HepG2 (cell line): Measurements from ENCODE around the gene CYP4F12. TPM values are rescaled to one million over a fixed set of nuclear protein-coding genes. Genes with fewer than 3 reads are reported as not detected.

Experiments
- AGO2 ChIP-seq: fragments of 200-400 bp; formaldehyde crosslinking; optimal IDR thresholded peaks from 2 replicates; pipeline ENCODE3; 2017; ENCODE audit warnings: mild to moderate bottlenecking, low read depth, low read length, moderate library complexity
- FOXO1 ChIP-seq: sonication (generic); formaldehyde crosslinking; IDR thresholded peaks from 2 replicates; pipeline ENCODE4 v1.4.0; 2020; ENCODE audit warnings: missing genetic modification reagents
- GATAD2A ChIP-seq: IDR thresholded peaks from 2 replicates; pipeline ENCODE4 v1.6.1; 2016
- PHF5A ChIP-seq: IDR thresholded peaks from one replicate; pipeline ENCODE4 v1.6.1; 2018; ENCODE audit warnings: low read depth, missing genetic modification reagents; ENCODE audit not compliant: unreplicated experiment
- PRMT3 ChIP-seq: sonication (generic); formaldehyde crosslinking; IDR thresholded peaks from 2 replicates; pipeline ENCODE4 v1.8.1; 2022; ENCODE audit warnings: low read depth, mild to moderate bottlenecking, moderate library complexity, missing genetic modification reagents, borderline replicate concordance
- RFX3 ChIP-seq: IDR thresholded peaks from 2 replicates; pipeline ENCODE4 v1.6.1; 2016; ENCODE audit warnings: missing biosample characterization, missing genetic modification reagents
- SAP130 ChIP-seq: IDR thresholded peaks from 2 replicates; pipeline ENCODE4 v1.6.1; 2016; ENCODE audit warnings: low read depth
- SIN3A ChIP-seq: IDR thresholded peaks from 2 replicates; pipeline ENCODE4 v1.6.1; 2011; ENCODE audit warnings: low read depth, mild to moderate bottlenecking, control low read depth, low read length, borderline replicate concordance
- SRY ChIP-seq: sonication (generic); formaldehyde crosslinking; IDR thresholded peaks from 2 replicates; pipeline ENCODE4 v1.8.0; 2022; ENCODE audit warnings: mild to moderate bottlenecking, missing genetic modification reagents
- ZNF547 ChIP-seq: sonication (generic); formaldehyde crosslinking; IDR thresholded peaks from 2 replicates; pipeline ENCODE4 v1.5.1; 2020; ENCODE audit warnings: mild to moderate bottlenecking, missing genetic modification reagents
- ZNF557 ChIP-seq: sonication (generic); formaldehyde crosslinking; IDR thresholded peaks from 2 replicates; pipeline ENCODE4 v1.4.0; 2020; ENCODE audit warnings: missing genetic modification reagents
- ZNF775 ChIP-seq: sonication (generic); formaldehyde crosslinking; IDR thresholded peaks from 2 replicates; pipeline ENCODE4 v1.4.0; 2020; ENCODE audit warnings: missing genetic modification reagents, mild to moderate bottlenecking, moderate library complexity, borderline replicate concordance
- polyA plus RNA-seq, 8 experiments: library from polyadenylated mRNA; depleted of rRNA in 3 of 8; stranded (reverse) in 7 of 8; unstranded in 1 of 8; fragments of >200 nt; fragmentation: Illumina TruSeq in 4 of 8; extraction: Trizol in 4 of 8; gene quantifications; 2 replicates each; pipeline versions ENCODE4 v1.2.1 to v1.2.3, GENCODE V29; 2011 to 2016; ENCODE audit warnings: low read depth in 4 of 8, missing spikeins in 1 of 8, mixed read lengths in 1 of 8; ENCODE audit not compliant: insufficient read depth in 1 of 8
- total RNA-seq, 5 experiments: library from RNA; depleted of rRNA; stranded (reverse); fragments of >200 nt; fragmentation: Illumina TruSeq; extraction: Trizol; gene quantifications; 2 replicates each; pipeline ENCODE4 v1.2.3, GENCODE V29; 2016; ENCODE audit warnings: low read depth in 1 of 5
- TF ChIP-seq, protein P1 (sequence below): sonication (generic); formaldehyde crosslinking; IDR thresholded peaks from 2 replicates; pipeline ENCODE4 v1.8.1; 2023; ENCODE audit warnings: missing genetic modification reagents, inconsistent platforms, borderline replicate concordance
- TF ChIP-seq, protein P2 (sequence below): sonication (generic); formaldehyde crosslinking; IDR thresholded peaks from 2 replicates; pipeline ENCODE4 v1.4.0; 2020; ENCODE audit warnings: low read depth, mild to moderate bottlenecking, missing genetic modification reagents
- TF ChIP-seq, protein P3 (sequence below): sonication (generic); formaldehyde crosslinking; IDR thresholded peaks from 2 replicates; pipeline ENCODE4 v1.5.0; 2020; ENCODE audit warnings: missing genetic modification reagents, mild to moderate bottlenecking, borderline replicate concordance
- TF ChIP-seq, protein P4 (sequence below): sonication (generic); formaldehyde crosslinking; IDR thresholded peaks from 2 replicates; pipeline ENCODE4 v1.4.0; 2020; ENCODE audit warnings: mild to moderate bottlenecking, missing genetic modification reagents
- TF ChIP-seq, protein P5 (sequence below): sonication (generic); formaldehyde crosslinking; IDR thresholded peaks from 2 replicates; pipeline ENCODE4 v1.5.0; 2020; ENCODE audit warnings: mild to moderate bottlenecking, missing genetic modification reagents
- TF ChIP-seq, protein P6 (sequence below): sonication (generic); formaldehyde crosslinking; IDR thresholded peaks from 2 replicates; pipeline ENCODE4 v1.5.0; 2020; ENCODE audit warnings: mild to moderate bottlenecking, missing genetic modification reagents
- TF ChIP-seq, protein P7 (sequence below): sonication (generic); formaldehyde crosslinking; IDR thresholded peaks from 2 replicates; pipeline ENCODE4 v1.5.1; 2020; ENCODE audit warnings: missing genetic modification reagents, mild to moderate bottlenecking, borderline replicate concordance
- TF ChIP-seq, protein P8 (sequence below): sonication (generic); formaldehyde crosslinking; IDR thresholded peaks from 2 replicates; pipeline ENCODE4 v1.8.0; 2022; ENCODE audit warnings: mild to moderate bottlenecking, missing genetic modification reagents, moderate library complexity

CYP4F12 gene
- total and polyA plus RNA-seq, 2 of the 13 experiments (the other 11 are each of a cell fraction or from before 2014, with no cell fraction given) = 29.9 to 30.8 TPM

DNA sequence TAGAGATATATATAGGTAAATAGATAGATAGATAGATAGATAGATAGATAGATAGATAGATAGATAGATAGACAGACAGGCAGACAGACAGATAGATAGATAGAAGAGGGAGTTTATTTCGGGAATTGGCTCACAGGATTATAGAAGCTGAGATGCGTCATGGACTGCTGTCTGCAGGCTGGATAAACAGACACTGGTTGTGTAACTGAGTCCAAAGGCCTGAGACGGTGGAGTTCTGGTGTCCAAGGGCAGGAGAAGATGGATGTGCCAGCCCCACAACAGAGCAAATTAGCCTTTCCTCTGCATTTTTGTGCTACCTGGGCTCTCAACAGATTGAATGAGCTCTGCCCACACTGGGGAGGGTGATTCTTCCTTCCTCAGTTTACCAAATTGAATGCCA, 29.5 kb upstream of the CYP4F12 start (continued):
- TF ChIP-seq FOXO1 = peak; percentile 91
- TF ChIP-seq, protein P1, sequence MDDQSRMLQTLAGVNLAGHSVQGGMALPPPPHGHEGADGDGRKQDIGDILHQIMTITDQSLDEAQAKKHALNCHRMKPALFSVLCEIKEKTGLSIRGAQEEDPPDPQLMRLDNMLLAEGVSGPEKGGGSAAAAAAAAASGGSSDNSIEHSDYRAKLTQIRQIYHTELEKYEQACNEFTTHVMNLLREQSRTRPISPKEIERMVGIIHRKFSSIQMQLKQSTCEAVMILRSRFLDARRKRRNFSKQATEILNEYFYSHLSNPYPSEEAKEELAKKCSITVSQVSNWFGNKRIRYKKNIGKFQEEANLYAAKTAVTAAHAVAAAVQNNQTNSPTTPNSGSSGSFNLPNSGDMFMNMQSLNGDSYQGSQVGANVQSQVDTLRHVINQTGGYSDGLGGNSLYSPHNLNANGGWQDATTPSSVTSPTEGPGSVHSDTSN (CRISPR knock-in tag) = no peak
- TF ChIP-seq, protein P2, sequence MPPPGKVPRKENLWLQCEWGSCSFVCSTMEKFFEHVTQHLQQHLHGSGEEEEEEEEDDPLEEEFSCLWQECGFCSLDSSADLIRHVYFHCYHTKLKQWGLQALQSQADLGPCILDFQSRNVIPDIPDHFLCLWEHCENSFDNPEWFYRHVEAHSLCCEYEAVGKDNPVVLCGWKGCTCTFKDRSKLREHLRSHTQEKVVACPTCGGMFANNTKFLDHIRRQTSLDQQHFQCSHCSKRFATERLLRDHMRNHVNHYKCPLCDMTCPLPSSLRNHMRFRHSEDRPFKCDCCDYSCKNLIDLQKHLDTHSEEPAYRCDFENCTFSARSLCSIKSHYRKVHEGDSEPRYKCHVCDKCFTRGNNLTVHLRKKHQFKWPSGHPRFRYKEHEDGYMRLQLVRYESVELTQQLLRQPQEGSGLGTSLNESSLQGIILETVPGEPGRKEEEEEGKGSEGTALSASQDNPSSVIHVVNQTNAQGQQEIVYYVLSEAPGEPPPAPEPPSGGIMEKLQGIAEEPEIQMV (CRISPR knock-in tag) = no peak
- peak; percentile 70 for TF ChIP-seq GATAD2A
- no peak for TF ChIP-seq ZNF557
- TF ChIP-seq PRMT3 (CRISPR knock-in tag) = no peak
- TF ChIP-seq, protein P3, sequence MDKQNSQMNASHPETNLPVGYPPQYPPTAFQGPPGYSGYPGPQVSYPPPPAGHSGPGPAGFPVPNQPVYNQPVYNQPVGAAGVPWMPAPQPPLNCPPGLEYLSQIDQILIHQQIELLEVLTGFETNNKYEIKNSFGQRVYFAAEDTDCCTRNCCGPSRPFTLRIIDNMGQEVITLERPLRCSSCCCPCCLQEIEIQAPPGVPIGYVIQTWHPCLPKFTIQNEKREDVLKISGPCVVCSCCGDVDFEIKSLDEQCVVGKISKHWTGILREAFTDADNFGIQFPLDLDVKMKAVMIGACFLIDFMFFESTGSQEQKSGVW (CRISPR knock-in tag) = no peak
- TF ChIP-seq SAP130 (CRISPR knock-in tag) = peak; percentile 62; the same call in 1 of the 2 replicates
- no peak for TF ChIP-seq SIN3A
- TF ChIP-seq, protein P4, sequence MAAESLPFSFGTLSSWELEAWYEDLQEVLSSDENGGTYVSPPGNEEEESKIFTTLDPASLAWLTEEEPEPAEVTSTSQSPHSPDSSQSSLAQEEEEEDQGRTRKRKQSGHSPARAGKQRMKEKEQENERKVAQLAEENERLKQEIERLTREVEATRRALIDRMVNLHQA (CRISPR knock-in tag) = no peak
- TF ChIP-seq ZNF775 (CRISPR knock-in tag) = no peak
- TF ChIP-seq, protein P5, sequence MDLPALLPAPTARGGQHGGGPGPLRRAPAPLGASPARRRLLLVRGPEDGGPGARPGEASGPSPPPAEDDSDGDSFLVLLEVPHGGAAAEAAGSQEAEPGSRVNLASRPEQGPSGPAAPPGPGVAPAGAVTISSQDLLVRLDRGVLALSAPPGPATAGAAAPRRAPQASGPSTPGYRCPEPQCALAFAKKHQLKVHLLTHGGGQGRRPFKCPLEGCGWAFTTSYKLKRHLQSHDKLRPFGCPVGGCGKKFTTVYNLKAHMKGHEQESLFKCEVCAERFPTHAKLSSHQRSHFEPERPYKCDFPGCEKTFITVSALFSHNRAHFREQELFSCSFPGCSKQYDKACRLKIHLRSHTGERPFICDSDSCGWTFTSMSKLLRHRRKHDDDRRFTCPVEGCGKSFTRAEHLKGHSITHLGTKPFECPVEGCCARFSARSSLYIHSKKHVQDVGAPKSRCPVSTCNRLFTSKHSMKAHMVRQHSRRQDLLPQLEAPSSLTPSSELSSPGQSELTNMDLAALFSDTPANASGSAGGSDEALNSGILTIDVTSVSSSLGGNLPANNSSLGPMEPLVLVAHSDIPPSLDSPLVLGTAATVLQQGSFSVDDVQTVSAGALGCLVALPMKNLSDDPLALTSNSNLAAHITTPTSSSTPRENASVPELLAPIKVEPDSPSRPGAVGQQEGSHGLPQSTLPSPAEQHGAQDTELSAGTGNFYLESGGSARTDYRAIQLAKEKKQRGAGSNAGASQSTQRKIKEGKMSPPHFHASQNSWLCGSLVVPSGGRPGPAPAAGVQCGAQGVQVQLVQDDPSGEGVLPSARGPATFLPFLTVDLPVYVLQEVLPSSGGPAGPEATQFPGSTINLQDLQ (CRISPR knock-in tag) = no peak
- TF ChIP-seq, protein P6, sequence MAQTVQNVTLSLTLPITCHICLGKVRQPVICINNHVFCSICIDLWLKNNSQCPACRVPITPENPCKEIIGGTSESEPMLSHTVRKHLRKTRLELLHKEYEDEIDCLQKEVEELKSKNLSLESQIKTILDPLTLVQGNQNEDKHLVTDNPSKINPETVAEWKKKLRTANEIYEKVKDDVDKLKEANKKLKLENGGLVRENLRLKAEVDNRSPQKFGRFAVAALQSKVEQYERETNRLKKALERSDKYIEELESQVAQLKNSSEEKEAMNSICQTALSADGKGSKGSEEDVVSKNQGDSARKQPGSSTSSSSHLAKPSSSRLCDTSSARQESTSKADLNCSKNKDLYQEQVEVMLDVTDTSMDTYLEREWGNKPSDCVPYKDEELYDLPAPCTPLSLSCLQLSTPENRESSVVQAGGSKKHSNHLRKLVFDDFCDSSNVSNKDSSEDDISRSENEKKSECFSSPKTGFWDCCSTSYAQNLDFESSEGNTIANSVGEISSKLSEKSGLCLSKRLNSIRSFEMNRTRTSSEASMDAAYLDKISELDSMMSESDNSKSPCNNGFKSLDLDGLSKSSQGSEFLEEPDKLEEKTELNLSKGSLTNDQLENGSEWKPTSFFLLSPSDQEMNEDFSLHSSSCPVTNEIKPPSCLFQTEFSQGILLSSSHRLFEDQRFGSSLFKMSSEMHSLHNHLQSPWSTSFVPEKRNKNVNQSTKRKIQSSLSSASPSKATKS = no peak
- TF ChIP-seq, protein P7, sequence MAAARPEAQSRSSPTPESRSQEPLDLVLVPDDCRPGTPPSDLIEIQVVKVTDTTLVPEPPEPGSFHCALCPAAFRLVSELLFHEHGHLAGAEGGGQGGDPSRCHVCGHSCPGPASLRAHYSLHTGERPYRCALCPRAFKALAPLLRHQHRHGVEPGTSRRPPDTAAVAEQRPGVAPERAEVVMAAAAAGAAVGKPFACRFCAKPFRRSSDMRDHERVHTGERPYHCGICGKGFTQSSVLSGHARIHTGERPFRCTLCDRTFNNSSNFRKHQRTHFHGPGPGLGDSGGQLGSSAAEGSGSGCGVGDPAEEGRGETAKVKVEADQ (CRISPR knock-in tag) = no peak
- TF ChIP-seq AGO2 = no peak
- no peak for TF ChIP-seq SRY (CRISPR knock-in tag)
- no peak for TF ChIP-seq ZNF547
- TF ChIP-seq, protein P8, sequence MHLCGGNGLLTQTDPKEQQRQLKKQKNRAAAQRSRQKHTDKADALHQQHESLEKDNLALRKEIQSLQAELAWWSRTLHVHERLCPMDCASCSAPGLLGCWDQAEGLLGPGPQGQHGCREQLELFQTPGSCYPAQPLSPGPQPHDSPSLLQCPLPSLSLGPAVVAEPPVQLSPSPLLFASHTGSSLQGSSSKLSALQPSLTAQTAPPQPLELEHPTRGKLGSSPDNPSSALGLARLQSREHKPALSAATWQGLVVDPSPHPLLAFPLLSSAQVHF (CRISPR knock-in tag) = no peak
- no peak for TF ChIP-seq RFX3 (CRISPR knock-in tag)
- TF ChIP-seq PHF5A (CRISPR knock-in tag) = no peak
